HG03196 (cell line): ENCODE data around the gene TTC38.

Source experiments
- ATAC-seq: cut with Tn5 transposase; IDR thresholded peaks from one replicate; pipeline ENCODE4 v1.9.1; 2021; ENCODE audit not compliant: unreplicated experiment

The TTC38 gene

GRCh38 chr22:46327691-46328465 is 60.1 kb downstream of the TTC38 start:
- no peak for ATAC-seq

- no peak for ATAC-seq
Measured at GRCh38 chr22:46328797-46329196, 61.0 kb downstream of the TTC38 start.

GRCh38 chr22:46329616-46330015 is 61.8 kb downstream of the TTC38 start:
- ATAC-seq, result no peak

- no peak for ATAC-seq
Measured at GRCh38 chr22:46330426-46330825, 62.6 kb downstream of the TTC38 start.

GRCh38 chr22:46331496-46331895 is 63.7 kb downstream of the TTC38 start:
- ATAC-seq, result no peak

- peak; percentile 86 for ATAC-seq
Measured at GRCh38 chr22:46335201-46336118, 67.7 kb downstream of the TTC38 start, which contains the start of gene TRMU. Gene TRMU, plus strand, starts transcription at chr22:46335714. Its CDS starts 51 bp downstream, at chr22:46335765.

GRCh38 chr22:46336119-46337078 is 68.6 kb downstream of the TTC38 start:
- no peak for ATAC-seq

- no peak for ATAC-seq
Measured at GRCh38 chr22:46337870-46338269, 70.1 kb downstream of the TTC38 start.

GRCh38 chr22:46338636-46339035 is 70.8 kb downstream of the TTC38 start:
- no peak for ATAC-seq

- no peak for ATAC-seq
Measured at GRCh38 chr22:46339956-46340355, 72.1 kb downstream of the TTC38 start.

- ATAC-seq, result no peak
Measured at GRCh38 chr22:46340676-46341075, 72.9 kb downstream of the TTC38 start.
